B cell (primary cell): ENCODE data around the gene HLA-DOB. TPM values are rescaled to one million over a fixed set of nuclear protein-coding genes. Genes with fewer than 3 reads are reported as not detected.
"Not testable (repeated sequence)": the region's sequence is repeated elsewhere in the genome, so short reads cannot be mapped to it uniquely, and the experiment has no call there.

Experiments
- ATAC-seq: fragments of 200-7000 bp; cut with Tn5 transposase; one replicate; pipeline ENCODE4 v1.10.0; 2021; ENCODE audit warnings: low read depth, mild to moderate bottlenecking, moderate number of reproducible peaks, moderate library complexity
- CTCF ChIA-PET: fragments of 350-600 bp; sonication (Branson Sonifier 250); formaldehyde crosslinking; loops from one replicate; lab custom pipeline; 2021; ENCODE audit warnings: antibody characterized with exemption, inconsistent platforms; lab: Charles Lee
- POLR2A ChIA-PET: fragments of 350-600 bp; sonication (Branson Sonifier 250); formaldehyde crosslinking; loops from one replicate; lab custom pipeline; 2021; ENCODE audit warnings: antibody characterized with exemption; lab: Charles Lee
- DNase-seq: peaks from one replicate; pipeline ENCODE4 v3.0.0; 2013
- H2AFZ ChIP-seq: 2 replicates; pipeline ENCODE4 v1.6.1; 2012; ENCODE audit warnings: mild to moderate bottlenecking, low read depth, low read length; ENCODE audit not compliant: insufficient read depth, poor library complexity, severe bottlenecking
- H3K27ac ChIP-seq, 2 donors: 1 replicate in 1 of 2; 2 replicates in 1 of 2; pipeline ENCODE4 v1.5.1; 2012 to 2013; ENCODE audit warnings: low read length in 2 of 2, mild to moderate bottlenecking in 2 of 2, moderate library complexity in 1 of 2
- H3K27me3 ChIP-seq, 4 experiments: fragments of 200-600 bp in 1 of 4; sonication (generic) in 1 of 4; replicated peaks in 1 of 4; 1 replicate in 2 of 4; 2 replicates in 2 of 4; pipeline versions ENCODE4 v1.6.1 to v1.7.0; 2013 to 2016; ENCODE audit warnings: low read length in 3 of 4, mild to moderate bottlenecking in 2 of 4, mixed read lengths in 1 of 4, moderate library complexity in 1 of 4; ENCODE audit not compliant: insufficient read depth in 4 of 4, control insufficient read depth in 3 of 4; ENCODE audit errors: control extremely low read depth in 1 of 4
- H3K36me3 ChIP-seq, 2 experiments: replicated peaks in 1 of 2; 1 replicate in 1 of 2; 2 replicates in 1 of 2; pipeline versions ENCODE4 v1.6.1 to v1.7.1; 2013; ENCODE audit warnings: low read length in 1 of 2; ENCODE audit not compliant: insufficient read depth in 2 of 2, control insufficient read depth in 1 of 2; ENCODE audit errors: control extremely low read depth in 1 of 2, extremely low read depth in 1 of 2
- H3K4me1 ChIP-seq, 2 donors: fragments of 200-600 bp in 1 of 2; sonication (generic) in 1 of 2; 1 replicate in 1 of 2; 2 replicates in 1 of 2; pipeline versions ENCODE4 v1.5.1 to v1.6.1; 2013 to 2017; ENCODE audit warnings: low read length in 2 of 2; ENCODE audit not compliant: control insufficient read depth in 2 of 2, insufficient read depth in 2 of 2
- H3K4me2 ChIP-seq: replicated peaks from 2 replicates; pipeline ENCODE3; 2012; ENCODE audit warnings: mild to moderate bottlenecking, low read depth, low read length; ENCODE audit not compliant: poor library complexity, severe bottlenecking
- H3K4me3 ChIP-seq, 5 experiments: fragments of 200-600 bp in 1 of 5; sonication (generic) in 1 of 5; 1 replicate in 3 of 5; 2 replicates in 2 of 5; pipeline versions ENCODE4 v1.5.1 to v1.7.0; 2011 to 2016; ENCODE audit warnings: low read length in 4 of 5, mild to moderate bottlenecking in 4 of 5, low read depth in 2 of 5, control low read depth in 1 of 5, moderate library complexity in 1 of 5; ENCODE audit not compliant: insufficient read depth in 1 of 5; ENCODE audit errors: control extremely low read depth in 1 of 5, extremely low read depth in 1 of 5
- H3K79me2 ChIP-seq: fragments of 200-600 bp; sonication (generic); one replicate; pipeline ENCODE4 v1.6.0; 2016; ENCODE audit warnings: low read length; ENCODE audit not compliant: control insufficient read depth, insufficient read depth
- H3K9ac ChIP-seq: fragments of 200-600 bp; sonication (generic); 2 replicates; pipeline ENCODE4 v1.6.1; 2017; ENCODE audit warnings: mild to moderate bottlenecking, low read length, moderate library complexity
- H3K9me3 ChIP-seq, 3 donors: one replicate each; pipeline versions ENCODE4 v1.6.1 to v1.7.1; 2013; ENCODE audit warnings: low read length in 2 of 3; ENCODE audit not compliant: control insufficient read depth in 2 of 3, insufficient read depth in 1 of 3; ENCODE audit errors: control extremely low read depth in 1 of 3
- H4K20me1 ChIP-seq: 2 replicates; pipeline ENCODE4 v1.6.0; 2012; ENCODE audit warnings: mild to moderate bottlenecking, low read length; ENCODE audit not compliant: insufficient read depth, control insufficient read depth, poor library complexity, severe bottlenecking
- H3K27ac Mint-ChIP-seq: one replicate; pipeline ENCODE4 v1.8.0; 2021; ENCODE audit warnings: mixed read lengths
- H3K27me3 Mint-ChIP-seq: one replicate; pipeline ENCODE4 v1.8.0; 2021; ENCODE audit warnings: mixed read lengths
- H3K4me1 Mint-ChIP-seq: one replicate; pipeline ENCODE4 v1.8.0; 2021; ENCODE audit warnings: mixed read lengths
- H3K4me3 Mint-ChIP-seq: one replicate; pipeline ENCODE4 v1.8.0; 2021; ENCODE audit warnings: mixed read lengths
- H3K9me3 Mint-ChIP-seq: one replicate; pipeline ENCODE4 v1.8.0; 2022; ENCODE audit warnings: mixed read lengths; ENCODE audit not compliant: insufficient read depth
- CTCF ChIP-seq: fragments of 200-600 bp; IDR thresholded peaks from one replicate; pipeline ENCODE4 v1.8.0; 2022; ENCODE audit warnings: antibody characterized with exemption, mild to moderate bottlenecking
- EZH2 ChIP-seq: IDR thresholded peaks from 2 replicates; pipeline ENCODE4 v1.6.1; 2012; ENCODE audit warnings: borderline replicate concordance, low read depth, mild to moderate bottlenecking, moderate library complexity, low read length; ENCODE audit not compliant: insufficient read depth, poor library complexity, severe bottlenecking
- WGBS: methylation state at CpG from one replicate; pipeline ENCODE4 v1.1.5; 2013; ENCODE audit warnings: missing lambda C conversion rate; ENCODE audit not compliant: insufficient coverage; 5-methylcytosine and 5-hydroxymethylcytosine counted together
- intact Hi-C: fragments of 100-400 bp; cut with micrococcal nuclease; formaldehyde crosslinking; loops from one replicate; pipeline ENCODE4 v1.10.0; 2022
- polyA plus RNA-seq: library from polyadenylated mRNA; depleted of rRNA; stranded (reverse); fragments of >200 nt; gene quantifications from 2 replicates; pipeline ENCODE4 v1.2.3, GENCODE V29; 2012
- total RNA-seq, 2 donors: library from RNA; stranded (reverse); fragments of 120-200 nt in 1 of 2; gene quantifications; 1 replicate in 1 of 2; 2 replicates in 1 of 2; pipeline versions ENCODE4 v1.2.3 to v1.2.4, GENCODE V29; 2013 to 2022

HLA-DOB gene
- total and polyA plus RNA-seq, 2 donors (not counting 1 experiment from before 2014, with no cell fraction given) = 109 to 231 TPM

- no peak for ATAC-seq
- H3K4me3 ChIP-seq = no peak overlapping the region
- ChIA-PET CTCF (interaction anchor here (0.8 to 9.6 kb wide), 3 partner anchors 10 to 376 kb away, joined by 3 to 90 read pairs (median 4); no protein-coding TSS in a partner anchor), POLR2A (no interaction called here)
- no peak overlapping the region for H3K27ac ChIP-seq
- H4K20me1 ChIP-seq = no peaks in the 10 kb centered on the region
- Mint-ChIP-seq H3K9me3 (no peaks in the 10 kb centered on the region), H3K4me1 (peaks cover 20% of the 10 kb centered on the region), H3K27ac (no peak overlapping the region), H3K27me3 (no peaks in the 10 kb centered on the region), H3K4me3 (no peak overlapping the region)
- H3K27me3 ChIP-seq = no peaks in the 10 kb centered on the region
- H3K9me3 ChIP-seq = no peaks in the 10 kb centered on the region
- TF ChIP-seq EZH2 (no peak), CTCF (no peak)
- intact Hi-C loops = loop anchor here (10.0 kb wide), 2 partner anchors 666 to 746 kb away; partner anchors contain the start of gene ATF6B
- peaks cover 14% of the 10 kb centered on the region in 2 donors for H3K4me1 ChIP-seq
- H3K79me2 ChIP-seq = no peaks in the 10 kb centered on the region
- no peak for DNase-seq
- H3K36me3 ChIP-seq = no peaks in the 10 kb centered on the region
- no peak overlapping the region for H3K4me2 ChIP-seq
- H3K9ac ChIP-seq = no peak overlapping the region
- 38% methylated on average over 1 of the region's 2 CpGs for WGBS
- no peak overlapping the region for H2AFZ ChIP-seq
Measured at GRCh38 chr6:32790306-32790705, 26.5 kb downstream of the HLA-DOB start.

GRCh38 chr6:32785781-32786533 lies 30.8 kb downstream of the HLA-DOB start:
- CTCF ChIA-PET = interaction anchor here (0.7 to 8.6 kb wide), 56 partner anchors 9 to 739 kb away, joined by 3 to 229 read pairs (median 6); partner anchors contain the start of genes HLA-DQA2, HLA-DQB2 and TAP2
- no peaks in the 10 kb centered on the region for H3K27me3 ChIP-seq
- TF ChIP-seq EZH2 (no peak), CTCF (peak; percentile 82)
- H3K9me3 ChIP-seq = no peaks in the 10 kb centered on the region
- no peak overlapping the region for H3K4me3 ChIP-seq
- POLR2A ChIA-PET = interaction anchor here (1.0 to 1.2 kb wide), 3 partner anchors 94 to 373 kb away, joined by 3 to 5 read pairs (median 3); no protein-coding TSS in a partner anchor
- no peaks in the 10 kb centered on the region for H3K4me1 ChIP-seq
- no peak overlapping the region for H3K4me3 Mint-ChIP-seq
- no peak overlapping the region for H3K27ac Mint-ChIP-seq
- H3K27ac ChIP-seq = no peak overlapping the region
- H3K27me3 Mint-ChIP-seq = no peaks in the 10 kb centered on the region
- WGBS = 27% methylated on average over 4 of the region's 5 CpGs
- peaks cover 2% of the 10 kb centered on the region for H3K4me1 Mint-ChIP-seq
- no peak overlapping the region for H3K9ac ChIP-seq
- H3K4me2 ChIP-seq = no peak overlapping the region
- DNase-seq = peak; percentile 77
- no peaks in the 10 kb centered on the region for H3K79me2 ChIP-seq
- H2AFZ ChIP-seq = no peak overlapping the region
- no peak for ATAC-seq
- H3K9me3 Mint-ChIP-seq = peaks cover 4% of the 10 kb centered on the region
- no peaks in the 10 kb centered on the region for H3K36me3 ChIP-seq
- intact Hi-C loops = loop anchor here (1.0 to 5.0 kb wide), 3 partner anchors 84 to 373 kb away; no protein-coding TSS in a partner anchor
- H4K20me1 ChIP-seq = no peaks in the 10 kb centered on the region

GRCh38 chr6:32782923-32783322 lies 33.9 kb downstream of the HLA-DOB start:
- POLR2A ChIA-PET, H3K4me1 Mint-ChIP-seq: not testable (repeated sequence)
- CTCF ChIA-PET = interaction anchor here (0.8 to 8.6 kb wide), 2 partner anchors 17 to 366 kb away, joined by 3 to 229 read pairs; no protein-coding TSS in a partner anchor

More at GRCh38 chr6:32782923-32783322, 33.9 kb downstream of the HLA-DOB start:
- ATAC-seq, H3K36me3 ChIP-seq, intact Hi-C loops, DNase-seq, H3K4me3 Mint-ChIP-seq, H3K9me3 Mint-ChIP-seq, H3K27ac ChIP-seq, H3K27ac Mint-ChIP-seq, H3K4me1 ChIP-seq, H2AFZ ChIP-seq, H3K9me3 ChIP-seq, H3K27me3 Mint-ChIP-seq, H4K20me1 ChIP-seq, H3K27me3 ChIP-seq, H3K79me2 ChIP-seq, H3K9ac ChIP-seq, H3K4me2 ChIP-seq, H3K4me3 ChIP-seq: not testable (repeated sequence)
